Right cardiac atrium (tissue), 5 donors: Measurements from ENCODE around the gene OR2V2. TPM values are rescaled to one million over a fixed set of nuclear protein-coding genes. Genes with fewer than 3 reads are reported as not detected.
"Not testable (repeated sequence)": the region's sequence is repeated elsewhere in the genome, so short reads cannot be mapped to it uniquely, and the experiment has no call there.

Source experiments
- ATAC-seq, 2 donors: fragments of 200-7000 bp; cut with Tn5 transposase; one replicate each; pipeline versions ENCODE4 v1.8.0 to v1.9.1; 2020; ENCODE audit warnings: moderate library complexity in 2 of 2, mild to moderate bottlenecking in 1 of 2
- DNase-seq, 3 donors: peaks; one replicate each; pipeline ENCODE4 v3.0.0-alpha.2; 2020
- H3K27ac ChIP-seq: one replicate; pipeline ENCODE4 v1.5.1; 2013; ENCODE audit warnings: mild to moderate bottlenecking, low read length, control low read depth, moderate library complexity
- H3K27me3 ChIP-seq: one replicate; pipeline ENCODE4 v1.6.1; 2013; ENCODE audit not compliant: control insufficient read depth, insufficient read depth
- H3K4me1 ChIP-seq: one replicate; pipeline ENCODE4 v1.6.1; 2013; ENCODE audit warnings: low read length; ENCODE audit not compliant: control insufficient read depth, insufficient read depth
- H3K4me3 ChIP-seq: one replicate; pipeline ENCODE4 v1.5.1; 2013; ENCODE audit warnings: low read length, control low read depth
- H3K9me3 ChIP-seq: one replicate; pipeline ENCODE4 v1.6.1; 2013; ENCODE audit warnings: low read length; ENCODE audit not compliant: control insufficient read depth
- WGBS: extraction: QIAGEN DNeasy Blood & Tissue Kit; methylation state at CpG from one replicate; pipeline ENCODE4 v1.1.7; 2013; 5-methylcytosine and 5-hydroxymethylcytosine counted together
- intact Hi-C, 4 donors: fragments of 100-400 bp; cut with DNase I; formaldehyde crosslinking; loops; one replicate each; pipeline versions ENCODE4 v1.11.0 to v1.14.0; 2022 to 2023
- polyA plus RNA-seq: library from polyadenylated mRNA; stranded (reverse); fragments of 200-250 nt; gene quantifications from one replicate; pipeline ENCODE4 v1.2.3, GENCODE V29; 2013
- total RNA-seq, 4 donors: library from RNA; stranded (reverse); fragmentation: NEBNext Ultra II Directional; extraction: Animal tissue kit (Norgen Biotek cat#: 25700); gene quantifications; one replicate each; pipeline ENCODE4 v1.2.1, GENCODE V29; 2021
- donor health status: healthy with polysubstance abuse.
- donor health status: DM: no; HTN: yes; CAD: no.
- donor health status: DM: no; HTN: no; CAD: no.
- donor health status: DM: no; HTN: yes; CAD: no; lungs with severe emphysema.
- donor health status: DM: yes; HTN: yes; CAD: no.

OR2V2 gene
- total and polyA plus RNA-seq, 5 donors: not detected

GRCh38 chr5:181152406-181152805 is 5.0 kb downstream of the OR2V2 start:
- intact Hi-C loops: loop anchor here in 3 of 4 donors (10.0 kb wide), 2 partner anchors 278 to 368 kb away; no protein-coding TSS in a partner anchor
- 67% methylated on average over 9 of the region's 9 CpGs for WGBS
- no peak for DNase-seq

DNA sequence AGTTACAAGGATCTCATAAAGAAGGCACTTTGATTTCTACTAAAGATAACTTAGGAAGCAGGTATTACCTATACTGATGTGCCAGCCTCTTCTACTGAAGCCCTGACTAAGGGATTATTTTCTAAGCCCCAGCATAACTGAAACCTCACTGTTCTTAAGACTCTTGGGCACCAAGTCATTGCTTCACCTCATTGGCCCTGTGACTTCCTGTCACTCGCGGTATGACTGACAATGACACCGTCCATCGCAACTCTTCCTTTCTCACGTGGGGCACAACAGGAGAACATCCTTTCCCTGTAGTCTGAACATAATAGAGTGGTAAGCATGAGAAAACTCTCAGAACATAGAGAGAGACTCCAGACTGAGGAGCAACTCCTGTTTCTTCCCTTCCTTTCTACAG is 6.4 kb downstream of the OR2V2 start:
- Histone ChIP-seq H3K27me3 (no peaks in the 10 kb centered on the region), H3K9me3 (no peaks in the 10 kb centered on the region), H3K4me1 (no peaks in the 10 kb centered on the region), H3K4me3 (no peak overlapping the region), H3K27ac (no peak overlapping the region)
- ATAC-seq (no peak), DNase-seq (no peak)
- WGBS: 62% methylated on average over 5 of the region's 5 CpGs
- intact Hi-C loops: loop anchor here in 3 of 4 donors (10.0 kb wide), 2 partner anchors 279 to 369 kb away; no protein-coding TSS in a partner anchor

More at GRCh38 chr5:181152406-181152805, 5.0 kb downstream of the OR2V2 start:
- Histone ChIP-seq H3K4me1 (no peaks in the 10 kb centered on the region), H3K9me3 (no peaks in the 10 kb centered on the region), H3K27ac (no peak overlapping the region), H3K4me3 (no peak overlapping the region), H3K27me3 (no peaks in the 10 kb centered on the region)
- ATAC-seq: no peak

DNA sequence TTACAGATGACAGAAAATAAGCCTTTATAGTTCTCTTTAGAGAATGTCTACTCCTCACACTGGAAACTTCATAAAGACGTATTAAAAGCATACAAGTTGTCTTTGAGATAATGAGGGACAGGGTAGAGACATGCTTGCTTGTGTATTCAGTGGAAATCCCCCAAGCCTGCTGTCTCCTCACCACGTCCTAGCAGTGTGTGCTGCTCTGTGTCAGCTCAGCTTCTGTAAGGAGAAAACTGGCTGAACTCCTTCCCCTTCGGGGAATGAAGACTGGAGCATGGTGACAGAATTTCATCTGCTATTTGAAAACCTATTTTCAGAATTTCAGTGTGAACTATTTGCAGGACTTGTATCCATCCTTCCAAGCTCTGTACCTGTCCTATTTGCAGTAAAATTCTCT is 9.4 kb downstream of the OR2V2 start:
- ATAC-seq: no peak
- no peak for DNase-seq
- Histone ChIP-seq H3K4me3 (no peak overlapping the region), H3K9me3 (no peaks in the 10 kb centered on the region), H3K4me1 (no peaks in the 10 kb centered on the region), H3K27me3 (no peaks in the 10 kb centered on the region), H3K27ac (no peak overlapping the region)
- WGBS: 40% methylated on average over 3 of the region's 3 CpGs
- intact Hi-C loops: loop anchor here in 3 of 4 donors (10.0 kb wide), 2 partner anchors 282 to 372 kb away; no protein-coding TSS in a partner anchor

GRCh38 chr5:181158869-181159268 is 11.5 kb downstream of the OR2V2 start:
- no peaks in the 10 kb centered on the region for H3K4me1 ChIP-seq
- no peak for DNase-seq
- ATAC-seq: no peak
- H3K27me3 ChIP-seq: no peaks in the 10 kb centered on the region
- no peak overlapping the region for H3K4me3 ChIP-seq
- H3K27ac ChIP-seq: no peak overlapping the region
- intact Hi-C loops: loop anchor here in 3 of 4 donors (10.0 kb wide), 2 partner anchors 284 to 374 kb away; no protein-coding TSS in a partner anchor
- no peaks in the 10 kb centered on the region for H3K9me3 ChIP-seq
- 78% methylated on average over 3 of the region's 3 CpGs for WGBS

DNA sequence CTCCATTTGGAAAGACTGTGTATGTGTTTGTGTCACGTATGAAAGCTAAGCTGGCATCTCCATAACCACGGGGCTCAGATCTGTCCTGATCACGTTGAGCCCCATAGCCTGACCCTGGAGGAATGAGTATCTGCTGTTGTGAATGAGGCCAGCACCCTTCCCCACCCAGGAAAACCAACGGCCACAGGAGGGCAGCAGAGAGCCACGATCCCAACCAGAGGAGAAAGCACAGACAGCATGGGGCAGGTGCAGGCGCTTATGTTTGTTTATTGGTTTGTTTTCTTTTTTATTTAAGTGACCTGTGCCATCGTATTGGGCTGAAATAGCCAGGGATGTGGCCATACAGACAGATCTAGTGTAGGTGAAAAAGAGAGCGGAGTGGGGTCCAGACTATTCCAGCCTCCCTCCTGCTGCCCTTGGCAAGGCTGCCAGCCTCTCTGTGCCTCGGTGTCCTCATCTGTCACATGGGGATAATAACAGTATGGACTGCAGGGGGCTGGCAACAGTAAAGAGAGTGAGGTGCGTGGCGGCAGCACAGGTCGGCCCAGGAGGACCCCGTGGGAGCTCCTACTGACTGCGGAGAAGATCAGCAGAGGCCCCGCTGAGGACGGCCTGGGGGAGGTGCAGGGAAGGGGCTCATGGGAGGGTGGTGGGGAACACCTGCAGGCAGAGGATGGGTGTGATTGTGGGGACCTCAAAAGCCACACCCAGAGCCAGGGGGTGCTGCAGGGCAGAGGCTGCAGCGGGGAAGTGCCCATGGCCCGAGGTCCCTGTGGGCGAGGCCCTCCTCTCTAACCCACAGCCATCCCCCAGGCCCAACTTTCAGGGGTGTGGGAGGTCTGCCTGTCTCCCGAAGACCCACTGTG is 12.1 kb downstream of the OR2V2 start:
- H3K9me3 ChIP-seq: no peaks in the 10 kb centered on the region
- no peak overlapping the region for H3K27ac ChIP-seq
- H3K27me3 ChIP-seq: no peaks in the 10 kb centered on the region
- DNase-seq: peak; percentile 80 to 93 (median 93)
- H3K4me1 ChIP-seq: no peaks in the 10 kb centered on the region
- intact Hi-C loops: loop anchor here in 3 of 4 donors (10.0 kb wide), 2 partner anchors 285 to 375 kb away; no protein-coding TSS in a partner anchor
- WGBS: 56% methylated on average over 20 of the region's 20 CpGs
- no peak overlapping the region for H3K4me3 ChIP-seq
- ATAC-seq: peak; percentile 87 to 88

DNA sequence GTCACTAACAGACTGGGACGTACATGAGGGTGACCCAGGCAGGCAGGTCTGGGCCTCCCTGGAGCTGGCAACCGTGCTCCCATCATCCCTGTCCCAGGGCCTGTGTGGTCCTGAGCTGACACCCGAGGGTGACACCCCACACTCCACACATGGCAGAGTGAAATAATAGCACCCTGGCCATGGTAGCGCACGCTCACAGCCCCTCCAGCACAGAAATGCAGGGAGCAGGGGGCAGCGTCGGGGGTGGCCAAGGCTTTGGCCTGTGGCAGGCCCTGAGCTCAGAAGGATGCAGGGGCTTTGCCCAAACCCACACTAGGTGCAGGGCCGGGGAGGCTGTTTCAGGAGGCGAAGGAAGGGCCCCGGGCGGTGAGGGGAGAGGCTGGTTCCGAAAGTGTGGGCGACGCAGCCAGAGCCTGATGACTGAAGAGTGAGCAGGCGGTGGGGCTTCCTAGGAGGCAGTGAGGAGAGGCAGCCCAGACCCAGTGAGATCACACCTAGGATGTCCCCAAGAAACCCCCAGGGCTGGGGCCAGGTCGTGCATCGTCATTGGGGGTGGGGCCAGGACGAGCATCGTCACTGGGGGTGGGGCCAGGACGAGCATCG is 12.9 kb downstream of the OR2V2 start:
- peak; percentile 43 to 68 (median 61) for DNase-seq
- H3K4me3 ChIP-seq: no peak overlapping the region
- H3K27me3 ChIP-seq: no peaks in the 10 kb centered on the region
- H3K27ac ChIP-seq: no peak overlapping the region
- peak; percentile 46 to 67 for ATAC-seq
- intact Hi-C loops: no loop called here
- H3K4me1 ChIP-seq: no peaks in the 10 kb centered on the region
- H3K9me3 ChIP-seq: no peaks in the 10 kb centered on the region
- WGBS: 55% methylated on average over 21 of the region's 21 CpGs

DNA sequence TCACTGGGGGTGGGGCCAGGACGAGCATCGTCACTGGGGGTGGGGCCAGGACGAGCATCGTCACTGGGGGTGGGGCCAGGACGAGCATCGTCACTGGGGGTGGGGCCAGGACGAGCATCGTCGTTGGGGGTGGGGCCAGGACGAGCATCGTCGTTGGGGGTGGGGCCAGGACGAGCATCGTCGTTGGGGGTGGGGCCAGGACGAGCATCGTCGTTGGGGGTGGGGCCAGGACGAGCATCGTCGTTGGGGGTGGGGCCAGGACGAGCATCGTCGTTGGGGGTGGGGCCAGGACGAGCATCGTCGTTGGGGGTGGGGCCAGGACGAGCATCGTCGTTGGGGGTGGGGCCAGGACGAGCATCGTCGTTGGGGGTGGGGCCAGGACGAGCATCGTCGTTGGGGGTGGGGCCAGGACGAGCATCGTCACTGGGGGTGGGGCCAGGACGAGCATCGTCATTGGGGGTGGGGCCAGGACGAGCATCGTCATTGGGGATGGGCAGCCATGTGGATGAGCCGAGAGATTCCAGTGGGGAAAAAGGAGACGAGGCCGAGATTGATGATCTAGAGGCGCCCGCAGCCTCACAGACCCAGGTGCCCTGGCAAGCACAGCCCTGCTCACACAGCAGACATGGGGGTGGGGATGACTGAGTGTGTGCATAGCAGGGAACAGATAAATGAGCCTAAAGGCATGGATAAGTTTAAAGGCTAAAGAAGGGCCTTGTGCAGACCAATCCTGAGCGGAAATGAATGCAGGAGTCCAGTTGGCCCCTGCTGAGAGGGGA is 13.6 kb downstream of the OR2V2 start:
- WGBS: 13% methylated on average over 25 of the region's 48 CpGs
- H3K27ac ChIP-seq, H3K4me3 ChIP-seq, intact Hi-C loops, H3K27me3 ChIP-seq, H3K9me3 ChIP-seq, H3K4me1 ChIP-seq: not testable (repeated sequence)
- DNase-seq (peak; percentile 38 to 69 (median 49)), ATAC-seq (peak; percentile 32 to 36)

- H3K27me3 ChIP-seq: no peaks in the 10 kb centered on the region
These were observed 14.3 kb downstream of the OR2V2 start for GRCh38 chr5:181161534-181162175.

DNA sequence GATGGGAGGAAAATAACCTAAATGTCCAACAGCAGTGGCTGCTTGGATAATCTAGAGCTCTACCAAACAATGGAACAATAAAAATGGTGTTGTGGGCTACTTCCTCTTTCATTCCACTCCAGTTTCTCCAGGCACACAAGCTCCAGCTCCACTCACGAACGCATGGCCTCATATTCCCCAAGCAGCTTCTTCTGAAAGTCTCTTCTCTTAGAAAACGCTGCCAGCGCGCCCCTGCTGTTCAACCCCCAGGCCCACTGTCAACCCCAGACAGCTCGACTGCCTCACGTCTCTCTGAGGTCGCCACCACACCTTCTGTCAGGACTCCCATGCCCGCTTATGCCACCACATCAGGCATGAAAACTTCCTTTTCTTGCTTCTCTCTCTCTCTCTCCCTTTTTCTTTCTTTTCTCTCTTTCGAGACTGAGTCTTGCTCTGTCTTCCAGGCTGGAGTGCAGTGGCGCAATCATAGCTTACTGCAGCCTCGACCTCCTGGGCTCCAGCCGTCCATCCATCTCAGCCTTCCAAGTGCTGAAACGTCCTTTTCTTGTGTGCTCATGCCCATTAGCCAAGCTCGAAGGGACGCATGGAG is 16.2 kb downstream of the OR2V2 start:
- no peak overlapping the region for H3K4me3 ChIP-seq
- DNase-seq (peak in 1 of 3 donors; percentile 31), ATAC-seq (no peak)
- 38% methylated on average over 16 of the region's 16 CpGs for WGBS
- H3K27me3 ChIP-seq: no peaks in the 10 kb centered on the region
- no peak overlapping the region for H3K27ac ChIP-seq
- no peaks in the 10 kb centered on the region for H3K9me3 ChIP-seq
- no peaks in the 10 kb centered on the region for H3K4me1 ChIP-seq
- intact Hi-C loops: no loop called here

More at GRCh38 chr5:181161534-181162175, 14.3 kb downstream of the OR2V2 start:
- Histone ChIP-seq H3K27ac (no peak overlapping the region), H3K9me3 (no peaks in the 10 kb centered on the region), H3K4me3 (no peak overlapping the region), H3K4me1 (no peaks in the 10 kb centered on the region)
- intact Hi-C loops: no loop called here
- peak in 1 of 3 donors; percentile 14 for DNase-seq
- WGBS: 83% methylated on average over 4 of the region's 4 CpGs
- ATAC-seq: no peak
